HL-60 (cell line): ENCODE results near the gene PTPN11.
"Not testable (repeated sequence)": the region's sequence is repeated elsewhere in the genome, so short reads cannot be mapped to it uniquely, and the experiment has no call there.

ENCODE experiments used
- DNase-seq, 2 experiments: peaks; one replicate each; pipeline ENCODE4 v3.0.0-alpha.2; 2010 to 2020; ENCODE audit warnings: low read depth in 1 of 2, low spot score in 1 of 2
- H3K27ac ChIP-seq: fragments of 250-450 bp; sonication (Bioruptor Pico); replicated peaks from 2 replicates; pipeline ENCODE4 v1.5.1; 2020; ENCODE audit warnings: mild to moderate bottlenecking, moderate library complexity
- H3K27me3 ChIP-seq: fragments of 250-450 bp; sonication (Bioruptor Pico); 2 replicates; pipeline ENCODE4 v1.5.1; 2021; ENCODE audit warnings: mild to moderate bottlenecking, moderate library complexity; ENCODE audit not compliant: insufficient read depth, poor library complexity, severe bottlenecking
- H3K4me3 ChIP-seq: replicated peaks from 2 replicates; pipeline ENCODE4 v1.5.1; 2011; ENCODE audit warnings: mild to moderate bottlenecking, control low read depth, low read length; ENCODE audit not compliant: insufficient read depth
- GABPA ChIP-seq: IDR thresholded peaks from 2 replicates; pipeline ENCODE4 v1.6.1; 2012; ENCODE audit warnings: low read depth
- POLR2AphosphoS5 ChIP-seq: IDR thresholded peaks from 2 replicates; pipeline ENCODE4 v1.6.1; 2012; ENCODE audit warnings: low read depth
- SPI1 ChIP-seq: IDR thresholded peaks from 2 replicates; pipeline ENCODE4 v1.6.1; 2012; ENCODE audit warnings: low read depth, mild to moderate bottlenecking, borderline replicate concordance
- TF ChIP-seq, protein P1 (sequence below): IDR thresholded peaks from one replicate; pipeline ENCODE4 v1.5.1; 2011; ENCODE audit warnings: low read length, control low read depth, inconsistent platforms; ENCODE audit not compliant: insufficient read depth
- TF ChIP-seq, protein P2 (sequence below): IDR thresholded peaks from 2 replicates; pipeline ENCODE4 v1.6.1; 2012; ENCODE audit warnings: low read depth; ENCODE audit not compliant: insufficient replicate concordance

PTPN11 gene

DNA sequence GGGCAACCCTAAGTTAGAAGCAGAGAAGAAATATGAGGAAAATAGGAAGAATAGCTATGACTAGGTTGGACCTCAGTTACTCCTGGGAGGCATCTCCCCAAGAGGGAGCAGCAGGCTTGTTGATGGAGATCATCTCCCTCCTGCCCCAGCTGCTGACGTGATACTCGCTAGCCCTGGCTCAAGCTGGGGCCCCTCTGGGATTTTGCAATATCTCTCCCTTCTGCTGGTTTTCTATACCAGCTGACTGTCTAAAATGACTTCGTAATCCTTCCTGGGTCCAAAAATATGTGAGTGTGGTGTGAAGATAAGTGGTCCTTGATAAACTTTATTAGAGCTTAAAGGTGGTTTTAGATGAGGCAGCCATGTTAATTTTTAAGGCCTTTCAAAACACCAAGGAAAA is 32.0 kb upstream of the PTPN11 start:
- Histone ChIP-seq H3K27me3 (no peaks in the 10 kb centered on the region), H3K27ac (peak overlapping the region; percentile 42), H3K4me3 (no peak overlapping the region)
- no peak for TF ChIP-seq GABPA
- DNase-seq: peak; percentile 65 to 80

DNA sequence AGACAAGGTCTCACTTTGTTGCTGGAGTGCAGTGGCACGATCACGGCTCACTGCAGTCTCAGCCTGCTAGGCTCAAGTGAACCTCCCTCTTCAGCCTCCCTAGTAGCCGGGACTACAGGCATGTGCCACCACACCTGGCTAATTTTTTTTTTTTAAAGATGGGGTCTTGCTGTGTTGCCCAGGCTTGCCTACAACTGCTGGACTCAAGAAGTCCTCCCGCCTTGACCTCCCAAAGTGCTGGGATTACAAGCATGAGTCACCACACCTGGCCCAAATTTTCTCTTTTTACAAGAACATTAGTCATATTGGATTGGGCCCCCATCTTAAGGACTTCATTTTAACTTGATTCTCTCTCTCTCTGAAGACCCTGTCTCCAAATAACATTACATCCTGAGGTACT is 29.5 kb upstream of the PTPN11 start:
- no peak for TF ChIP-seq POLR2AphosphoS5
- TF ChIP-seq, protein P1, sequence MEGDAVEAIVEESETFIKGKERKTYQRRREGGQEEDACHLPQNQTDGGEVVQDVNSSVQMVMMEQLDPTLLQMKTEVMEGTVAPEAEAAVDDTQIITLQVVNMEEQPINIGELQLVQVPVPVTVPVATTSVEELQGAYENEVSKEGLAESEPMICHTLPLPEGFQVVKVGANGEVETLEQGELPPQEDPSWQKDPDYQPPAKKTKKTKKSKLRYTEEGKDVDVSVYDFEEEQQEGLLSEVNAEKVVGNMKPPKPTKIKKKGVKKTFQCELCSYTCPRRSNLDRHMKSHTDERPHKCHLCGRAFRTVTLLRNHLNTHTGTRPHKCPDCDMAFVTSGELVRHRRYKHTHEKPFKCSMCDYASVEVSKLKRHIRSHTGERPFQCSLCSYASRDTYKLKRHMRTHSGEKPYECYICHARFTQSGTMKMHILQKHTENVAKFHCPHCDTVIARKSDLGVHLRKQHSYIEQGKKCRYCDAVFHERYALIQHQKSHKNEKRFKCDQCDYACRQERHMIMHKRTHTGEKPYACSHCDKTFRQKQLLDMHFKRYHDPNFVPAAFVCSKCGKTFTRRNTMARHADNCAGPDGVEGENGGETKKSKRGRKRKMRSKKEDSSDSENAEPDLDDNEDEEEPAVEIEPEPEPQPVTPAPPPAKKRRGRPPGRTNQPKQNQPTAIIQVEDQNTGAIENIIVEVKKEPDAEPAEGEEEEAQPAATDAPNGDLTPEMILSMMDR: no peak
- TF ChIP-seq, protein P2, sequence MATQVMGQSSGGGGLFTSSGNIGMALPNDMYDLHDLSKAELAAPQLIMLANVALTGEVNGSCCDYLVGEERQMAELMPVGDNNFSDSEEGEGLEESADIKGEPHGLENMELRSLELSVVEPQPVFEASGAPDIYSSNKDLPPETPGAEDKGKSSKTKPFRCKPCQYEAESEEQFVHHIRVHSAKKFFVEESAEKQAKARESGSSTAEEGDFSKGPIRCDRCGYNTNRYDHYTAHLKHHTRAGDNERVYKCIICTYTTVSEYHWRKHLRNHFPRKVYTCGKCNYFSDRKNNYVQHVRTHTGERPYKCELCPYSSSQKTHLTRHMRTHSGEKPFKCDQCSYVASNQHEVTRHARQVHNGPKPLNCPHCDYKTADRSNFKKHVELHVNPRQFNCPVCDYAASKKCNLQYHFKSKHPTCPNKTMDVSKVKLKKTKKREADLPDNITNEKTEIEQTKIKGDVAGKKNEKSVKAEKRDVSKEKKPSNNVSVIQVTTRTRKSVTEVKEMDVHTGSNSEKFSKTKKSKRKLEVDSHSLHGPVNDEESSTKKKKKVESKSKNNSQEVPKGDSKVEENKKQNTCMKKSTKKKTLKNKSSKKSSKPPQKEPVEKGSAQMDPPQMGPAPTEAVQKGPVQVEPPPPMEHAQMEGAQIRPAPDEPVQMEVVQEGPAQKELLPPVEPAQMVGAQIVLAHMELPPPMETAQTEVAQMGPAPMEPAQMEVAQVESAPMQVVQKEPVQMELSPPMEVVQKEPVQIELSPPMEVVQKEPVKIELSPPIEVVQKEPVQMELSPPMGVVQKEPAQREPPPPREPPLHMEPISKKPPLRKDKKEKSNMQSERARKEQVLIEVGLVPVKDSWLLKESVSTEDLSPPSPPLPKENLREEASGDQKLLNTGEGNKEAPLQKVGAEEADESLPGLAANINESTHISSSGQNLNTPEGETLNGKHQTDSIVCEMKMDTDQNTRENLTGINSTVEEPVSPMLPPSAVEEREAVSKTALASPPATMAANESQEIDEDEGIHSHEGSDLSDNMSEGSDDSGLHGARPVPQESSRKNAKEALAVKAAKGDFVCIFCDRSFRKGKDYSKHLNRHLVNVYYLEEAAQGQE: no peak
- no peak for TF ChIP-seq SPI1
- TF ChIP-seq GABPA: no peak
- DNase-seq: no peak
- Histone ChIP-seq H3K27me3 (no peaks in the 10 kb centered on the region), H3K4me3 (no peak overlapping the region), H3K27ac (no peak overlapping the region)

DNA sequence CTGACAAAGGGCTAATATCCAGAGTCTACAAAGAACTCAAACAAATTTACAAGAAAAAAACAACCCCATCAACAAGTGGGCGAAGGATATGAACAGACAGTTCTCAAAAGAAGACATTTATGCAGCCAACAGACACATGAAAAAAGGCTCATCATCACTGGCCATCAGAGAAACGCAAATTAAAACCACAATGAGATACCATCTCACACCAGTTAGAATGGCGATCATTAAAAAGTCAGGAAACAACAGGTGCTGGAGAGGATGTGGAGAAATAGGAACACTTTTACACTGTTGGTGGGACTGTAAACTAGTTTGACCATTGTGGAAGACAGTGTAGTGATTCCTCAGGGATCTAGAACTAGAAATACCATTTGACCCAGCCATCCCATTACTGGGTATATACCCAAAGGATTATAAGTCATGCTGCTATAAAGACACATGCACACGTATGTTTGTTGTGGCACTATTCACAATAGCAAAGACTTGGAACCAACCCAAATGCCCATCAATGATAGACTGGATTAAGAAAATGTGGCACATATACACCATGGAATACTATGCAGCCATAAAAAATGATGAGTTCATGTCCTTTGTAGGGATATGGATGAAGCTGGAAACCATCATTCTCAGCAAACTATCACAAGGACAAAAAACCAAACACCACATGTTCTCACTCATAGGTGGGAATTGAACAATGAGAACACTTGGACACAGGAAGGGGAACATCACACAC is 28.7 kb upstream of the PTPN11 start:
- not testable (repeated sequence) for DNase-seq, H3K27ac ChIP-seq, H3K4me3 ChIP-seq, H3K27me3 ChIP-seq

DNA sequence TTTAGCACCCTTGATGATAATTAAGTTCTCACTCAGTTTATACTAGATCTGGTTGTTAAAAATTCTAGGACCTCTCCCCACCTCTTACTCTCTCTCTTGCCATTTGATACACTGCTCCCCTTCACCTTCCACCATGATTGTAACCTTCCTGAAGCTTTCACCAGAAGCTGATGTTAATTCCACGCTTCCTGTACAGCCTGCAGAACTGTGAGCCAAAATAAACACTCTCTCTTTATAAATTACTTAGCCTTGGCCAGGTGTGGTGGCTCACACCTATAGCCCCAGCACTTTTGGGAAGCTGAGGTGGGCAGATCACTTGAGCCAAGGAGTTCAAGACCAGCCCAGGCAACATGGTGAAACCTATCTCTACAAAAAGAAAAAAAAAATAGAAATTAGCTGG is 25.4 kb upstream of the PTPN11 start:
- DNase-seq: no peak
- Histone ChIP-seq H3K27ac (no peak overlapping the region), H3K27me3 (no peaks in the 10 kb centered on the region), H3K4me3 (no peak overlapping the region)
- TF ChIP-seq, protein P2: no peak
- no peak for TF ChIP-seq SPI1
- TF ChIP-seq POLR2AphosphoS5: no peak
- TF ChIP-seq, protein P1: no peak
- no peak for TF ChIP-seq GABPA

DNA sequence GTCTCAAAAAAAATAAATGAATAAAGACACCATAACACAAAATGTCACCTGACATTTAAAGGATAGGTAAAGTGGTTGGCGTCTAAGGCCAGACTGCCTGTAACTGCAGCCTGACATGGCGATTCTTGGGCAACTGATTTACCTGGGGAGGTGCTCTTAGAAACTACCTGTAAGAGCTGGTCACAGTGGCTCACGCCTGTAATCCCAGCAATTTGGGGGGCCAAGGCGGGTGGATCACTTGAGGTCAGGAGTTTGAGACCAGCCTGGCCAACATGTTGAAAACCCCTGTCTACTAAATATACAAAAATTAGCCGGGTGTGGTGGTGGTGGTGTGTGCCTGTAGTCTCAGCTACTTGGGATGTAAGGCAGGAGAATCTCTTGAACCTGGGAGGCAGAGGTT is 17.7 kb upstream of the PTPN11 start:
- Histone ChIP-seq H3K4me3 (no peak overlapping the region), H3K27ac (no peak overlapping the region), H3K27me3 (no peaks in the 10 kb centered on the region)
- DNase-seq: no peak
- TF ChIP-seq POLR2AphosphoS5 (no peak), SPI1 (no peak), GABPA (no peak)
- TF ChIP-seq, protein P1: no peak
- TF ChIP-seq, protein P2: no peak
